ENCODE data around the gene SH3BP2. TPM values are rescaled to one million over a fixed set of nuclear protein-coding genes. Genes with fewer than 3 reads are reported as not detected.
"Not testable (repeated sequence)": the region's sequence is repeated elsewhere in the genome, so short reads cannot be mapped to it uniquely, and the experiment has no call there.

SH3BP2 gene
- polyA plus RNA-seq, 1 donor from 2014 or later, result 87.9 TPM

DNA sequence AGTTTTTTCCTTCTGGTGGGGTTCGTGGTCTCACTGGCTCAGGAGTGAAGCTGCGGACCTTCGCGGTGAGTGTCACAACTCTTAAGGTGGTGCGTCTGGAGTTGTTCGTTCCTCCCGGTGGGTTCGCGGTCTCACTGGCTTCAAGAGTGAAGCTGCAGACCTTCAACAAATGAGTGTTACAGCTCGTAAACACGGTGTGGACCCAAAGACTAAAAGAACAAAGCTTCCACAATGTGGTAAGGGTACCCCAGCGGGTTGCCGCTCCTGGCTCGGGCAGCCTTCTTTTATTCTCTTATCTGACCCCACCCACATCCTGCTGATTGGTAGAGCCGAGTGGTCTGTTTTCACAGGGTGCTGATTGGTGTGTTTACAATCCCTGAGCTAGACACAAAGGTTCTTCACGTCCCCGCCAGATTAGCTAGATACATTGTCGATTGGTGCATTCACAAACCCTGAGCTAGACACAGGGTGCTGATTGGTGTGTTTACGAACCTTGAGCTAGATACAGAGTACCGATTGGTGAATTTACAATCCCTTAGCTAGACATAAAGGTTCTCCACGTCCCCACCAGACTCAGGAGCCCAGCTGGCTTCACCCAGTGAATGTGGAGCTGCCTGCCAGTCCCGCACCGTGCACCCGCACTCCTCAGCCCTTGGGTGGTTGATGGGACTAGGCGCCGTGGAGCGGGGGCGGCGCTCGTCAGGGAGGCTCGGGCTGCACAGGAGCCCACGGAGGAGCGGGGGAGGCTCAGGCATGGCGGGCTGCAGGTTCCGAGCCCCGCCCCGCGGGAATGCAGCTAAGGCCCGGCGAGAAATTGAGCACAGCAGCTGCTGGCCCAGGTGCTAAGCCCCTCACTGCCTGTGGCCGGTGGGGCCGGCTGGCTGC, 30.2 kb upstream of the SH3BP2 start:
- not testable (repeated sequence) for H3F3A ChIP-seq (ENCODE audit: insufficient read depth, low read length, poor library complexity, severe bottlenecking); H4K20me1 ChIP-seq (ENCODE audit: insufficient read depth); H3K9me2 ChIP-seq (ENCODE audit: insufficient read depth, low read length); H3K27ac ChIP-seq (ENCODE audit: low read length); H2AFZ ChIP-seq (ENCODE audit: low read depth, low read length); H3K4me2 ChIP-seq (ENCODE audit: low read length); H3K27me3 ChIP-seq (ENCODE audit: insufficient read depth, low read depth, low read length); H3K79me2 ChIP-seq (replicated peaks; ENCODE audit: insufficient read depth, low read length); H3K9me3 ChIP-seq (ENCODE audit: low read length); H3K36me3 ChIP-seq (ENCODE audit: insufficient read depth, low read length); H3K4me3 ChIP-seq (ENCODE audit: low read length); H3K9ac ChIP-seq (ENCODE audit: low read length)

GRCh38 chr4:2763511-2763967, 29.3 kb upstream of the SH3BP2 start:
- Histone ChIP-seq H2AFZ (ENCODE audit: low read depth, low read length) (no peak overlapping the region), H3K9me2 (ENCODE audit: insufficient read depth, low read length) (no peaks in the 10 kb centered on the region), H3K4me3 (ENCODE audit: low read length) (no peak overlapping the region), H3K79me2 (replicated peaks; ENCODE audit: insufficient read depth, low read length) (no peaks in the 10 kb centered on the region), H3K9me3 (ENCODE audit: low read length) (no peaks in the 10 kb centered on the region), H3K36me3 (ENCODE audit: insufficient read depth, low read length) (no peaks in the 10 kb centered on the region), H3F3A (ENCODE audit: insufficient read depth, low read length, poor library complexity, severe bottlenecking) (no peaks in the 10 kb centered on the region), H4K20me1 (ENCODE audit: insufficient read depth) (no peaks in the 10 kb centered on the region), H3K27ac (ENCODE audit: low read length) (no peak overlapping the region), H3K9ac (ENCODE audit: low read length) (no peak overlapping the region), H3K4me2 (ENCODE audit: low read length) (no peak overlapping the region), H3K27me3 (ENCODE audit: insufficient read depth, low read depth, low read length) (no peaks in the 10 kb centered on the region)
- TF ChIP-seq EP300 (conservative IDR thresholded peaks at IDR 0.05; ENCODE audit: poor library complexity, severe bottlenecking), result no peak
- TF ChIP-seq SMC3 (conservative IDR thresholded peaks at IDR 0.05; ENCODE audit: poor library complexity), result no peak
- no peak for TF ChIP-seq POLR2AphosphoS5 (IDR thresholded peaks at IDR 0.05)
- no peak for TF ChIP-seq MXI1 (conservative IDR thresholded peaks at IDR 0.05; ENCODE audit: poor library complexity, severe bottlenecking)
- TF ChIP-seq TAF1 (IDR thresholded peaks at IDR 0.05; ENCODE audit: low read depth), result no peak
- no peak for TF ChIP-seq RAD21 (conservative IDR thresholded peaks at IDR 0.05)
- TF ChIP-seq REST (IDR thresholded peaks at IDR 0.05; ENCODE audit: borderline replicate concordance), result no peak
- TF ChIP-seq, protein P1, sequence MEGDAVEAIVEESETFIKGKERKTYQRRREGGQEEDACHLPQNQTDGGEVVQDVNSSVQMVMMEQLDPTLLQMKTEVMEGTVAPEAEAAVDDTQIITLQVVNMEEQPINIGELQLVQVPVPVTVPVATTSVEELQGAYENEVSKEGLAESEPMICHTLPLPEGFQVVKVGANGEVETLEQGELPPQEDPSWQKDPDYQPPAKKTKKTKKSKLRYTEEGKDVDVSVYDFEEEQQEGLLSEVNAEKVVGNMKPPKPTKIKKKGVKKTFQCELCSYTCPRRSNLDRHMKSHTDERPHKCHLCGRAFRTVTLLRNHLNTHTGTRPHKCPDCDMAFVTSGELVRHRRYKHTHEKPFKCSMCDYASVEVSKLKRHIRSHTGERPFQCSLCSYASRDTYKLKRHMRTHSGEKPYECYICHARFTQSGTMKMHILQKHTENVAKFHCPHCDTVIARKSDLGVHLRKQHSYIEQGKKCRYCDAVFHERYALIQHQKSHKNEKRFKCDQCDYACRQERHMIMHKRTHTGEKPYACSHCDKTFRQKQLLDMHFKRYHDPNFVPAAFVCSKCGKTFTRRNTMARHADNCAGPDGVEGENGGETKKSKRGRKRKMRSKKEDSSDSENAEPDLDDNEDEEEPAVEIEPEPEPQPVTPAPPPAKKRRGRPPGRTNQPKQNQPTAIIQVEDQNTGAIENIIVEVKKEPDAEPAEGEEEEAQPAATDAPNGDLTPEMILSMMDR (IDR thresholded peaks at IDR 0.05; ENCODE audit: poor library complexity, severe bottlenecking), result no peak
- TF ChIP-seq EZH2 (IDR thresholded peaks at IDR 0.05; ENCODE audit: borderline replicate concordance, insufficient read depth, low read length, poor library complexity, severe bottlenecking), result no peak

Data from neural cell (in vitro differentiated cells).